GM19240 (cell line): ENCODE results near the gene TM9SF2.
"Not testable (repeated sequence)": the region's sequence is repeated elsewhere in the genome, so short reads cannot be mapped to it uniquely, and the experiment has no call there.

Experiments
- DNase-seq: peaks from one replicate; pipeline ENCODE4 v3.0.0; 2011; ENCODE audit warnings: low spot score; ENCODE audit not compliant: insufficient read length

TM9SF2 gene

DNA sequence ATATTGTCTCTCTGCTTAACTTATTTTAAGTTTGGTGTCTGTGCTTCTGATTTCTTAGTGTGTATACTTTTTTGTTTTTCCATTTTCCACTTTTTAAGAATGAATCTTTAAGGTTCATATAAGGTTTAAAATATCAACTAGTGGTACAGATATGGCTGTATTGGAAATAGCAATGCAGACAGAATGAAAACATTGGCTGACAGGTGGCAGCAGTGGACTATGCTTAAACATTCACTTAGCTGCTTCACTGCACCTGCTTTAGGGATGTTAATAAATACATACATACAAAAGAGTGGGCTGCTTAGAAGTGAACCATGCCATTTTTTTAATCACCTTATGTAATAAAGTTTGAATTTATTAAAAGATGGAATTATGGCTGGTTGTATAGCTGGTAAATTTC lies 27.3 kb downstream of the TM9SF2 start:
- DNase-seq, result no peak

DNA sequence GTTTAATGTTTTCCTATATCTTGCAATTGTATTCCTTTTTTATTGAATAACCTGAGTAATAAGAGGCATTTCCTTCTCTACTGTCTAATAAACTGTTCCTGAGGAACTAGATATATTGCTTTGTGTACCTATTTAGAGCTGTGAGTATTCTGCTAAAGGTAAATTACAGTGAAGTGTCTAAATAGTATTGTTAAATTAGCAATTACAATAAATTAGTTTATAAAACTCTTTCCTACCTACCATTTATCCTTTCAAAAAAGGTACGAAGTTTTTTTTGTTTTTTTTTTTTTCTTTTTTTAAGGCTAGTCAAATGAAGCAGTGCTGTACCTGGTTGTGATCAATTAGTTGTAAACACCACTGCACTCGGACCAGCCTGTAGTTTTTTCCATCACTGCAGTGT lies 34.8 kb downstream of the TM9SF2 start:
- no peak for DNase-seq

DNA sequence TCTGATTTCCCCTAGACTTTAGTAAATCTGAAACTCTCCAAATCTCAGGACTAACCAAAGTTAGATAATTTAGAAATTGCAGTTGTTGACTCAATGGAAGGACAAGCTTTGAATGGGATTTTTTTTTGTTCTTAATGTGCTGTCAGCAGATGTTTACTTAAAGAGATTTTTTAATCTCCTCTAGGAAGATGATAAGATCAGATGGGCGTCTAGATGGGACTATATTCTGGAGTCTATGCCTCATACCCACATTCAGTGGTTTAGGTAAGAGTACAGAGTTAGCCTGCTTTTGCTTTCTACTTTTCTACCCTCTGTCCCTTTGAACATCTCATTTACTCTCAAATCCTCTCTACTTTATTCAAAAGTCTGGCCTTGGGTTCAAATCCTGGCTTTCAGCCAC lies 39.3 kb downstream of the TM9SF2 start:
- DNase-seq, result no peak

DNA sequence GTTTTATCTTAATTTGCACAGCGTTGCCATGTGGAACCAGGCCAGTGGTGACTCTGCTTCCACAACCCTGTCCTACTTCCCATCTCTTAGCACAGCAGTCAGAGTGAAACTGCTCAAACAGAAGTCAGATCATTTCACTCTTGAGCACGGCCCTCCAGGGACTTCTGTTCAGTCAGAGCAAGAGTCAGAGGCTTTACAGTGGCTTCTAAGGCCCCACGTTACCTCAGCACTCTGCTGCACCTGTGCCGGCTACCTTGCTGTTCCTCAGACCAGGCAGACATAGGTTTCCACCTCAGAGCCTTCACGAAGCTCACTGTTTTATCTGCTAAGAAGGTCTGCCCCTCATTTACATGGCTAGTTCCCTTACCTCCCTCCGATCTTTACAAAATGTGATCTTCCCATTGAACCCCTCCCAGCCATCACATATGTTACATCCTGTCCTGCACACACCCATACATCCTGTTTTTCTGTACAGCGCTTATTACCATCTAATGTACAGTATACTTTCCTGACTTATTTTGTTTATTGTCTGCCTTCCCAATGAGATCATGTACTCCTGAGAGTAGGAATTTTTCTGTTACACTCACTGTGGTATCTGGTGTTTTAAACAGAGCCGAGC lies 41.6 kb downstream of the TM9SF2 start:
- peak; percentile 43 for DNase-seq

DNA sequence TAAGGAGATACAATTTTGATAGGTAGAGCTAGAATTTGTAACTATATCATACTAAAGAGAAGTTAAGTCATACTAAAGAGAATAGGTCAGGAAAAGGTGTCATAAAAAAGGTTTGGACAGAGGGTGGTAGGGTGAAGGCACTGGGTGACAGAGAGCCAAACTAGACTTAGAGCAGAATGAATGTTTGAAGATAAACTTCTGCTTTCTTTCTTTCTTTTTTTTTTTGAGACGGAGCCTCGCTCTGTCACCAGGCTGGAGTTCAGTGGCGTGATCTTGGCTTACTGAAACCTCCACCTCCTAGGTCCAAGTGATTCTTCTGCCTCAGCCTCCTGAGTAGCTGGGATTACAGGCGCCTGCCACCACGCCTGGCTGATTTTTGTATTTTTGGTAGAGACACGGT lies 44.1 kb downstream of the TM9SF2 start:
- DNase-seq, result no peak

DNA sequence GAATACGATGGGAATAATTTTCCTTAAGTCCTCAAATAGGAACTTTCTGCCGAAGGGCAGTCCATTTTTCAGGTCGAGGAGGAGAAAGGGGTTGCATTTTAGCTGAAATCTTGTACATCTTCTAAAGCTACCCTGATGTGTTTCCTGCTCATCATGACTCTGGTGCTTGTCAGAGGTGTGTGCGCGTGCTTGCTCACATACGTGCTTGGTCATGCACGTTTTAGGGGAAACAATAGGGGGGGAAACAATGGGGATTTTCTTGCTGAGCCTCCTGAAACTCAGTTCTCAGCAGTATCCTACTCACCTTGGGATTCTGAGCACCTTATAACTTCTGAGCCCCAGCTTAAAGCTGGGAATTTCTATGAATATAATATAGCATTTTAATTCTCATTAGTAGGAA lies 44.7 kb downstream of the TM9SF2 start:
- DNase-seq, result no peak

DNA sequence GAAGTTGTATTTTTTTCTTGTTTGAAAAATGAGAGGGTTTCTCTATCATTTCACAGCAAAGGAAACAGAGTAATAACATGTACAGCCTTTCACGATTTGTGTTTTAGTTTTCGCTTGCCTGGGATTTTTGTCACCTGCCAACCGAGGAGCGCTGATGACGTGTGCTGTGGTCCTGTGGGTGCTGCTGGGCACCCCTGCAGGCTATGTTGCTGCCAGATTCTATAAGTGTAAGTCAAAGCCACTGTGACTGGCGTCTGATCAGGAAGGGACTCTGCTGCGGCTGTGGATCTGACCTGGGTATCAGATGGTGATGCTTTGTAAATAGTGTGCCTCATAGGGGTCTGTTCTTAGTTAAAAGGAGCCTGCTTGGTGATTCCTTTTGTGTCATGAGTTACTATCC lies 45.6 kb downstream of the TM9SF2 start:
- no peak for DNase-seq

DNA sequence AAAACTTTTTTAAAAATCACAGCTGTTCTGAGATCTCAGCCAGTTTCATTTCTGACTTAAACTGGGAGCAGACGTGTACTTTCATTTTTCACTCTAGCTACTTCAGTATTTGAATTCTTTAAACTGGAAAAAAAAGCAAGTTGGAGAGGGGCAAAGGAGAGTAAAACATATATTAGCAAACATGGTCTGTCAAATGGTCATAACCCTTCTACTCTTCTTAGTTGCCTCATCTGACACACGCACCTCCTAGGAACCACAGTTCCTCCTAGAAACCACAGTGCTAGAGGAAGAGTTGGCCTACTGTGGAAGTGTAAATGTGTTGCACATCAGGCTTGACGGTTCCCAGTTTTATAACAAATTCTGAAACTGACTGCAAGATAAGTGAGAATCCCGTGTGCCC lies 47.2 kb downstream of the TM9SF2 start:
- DNase-seq, result no peak

DNA sequence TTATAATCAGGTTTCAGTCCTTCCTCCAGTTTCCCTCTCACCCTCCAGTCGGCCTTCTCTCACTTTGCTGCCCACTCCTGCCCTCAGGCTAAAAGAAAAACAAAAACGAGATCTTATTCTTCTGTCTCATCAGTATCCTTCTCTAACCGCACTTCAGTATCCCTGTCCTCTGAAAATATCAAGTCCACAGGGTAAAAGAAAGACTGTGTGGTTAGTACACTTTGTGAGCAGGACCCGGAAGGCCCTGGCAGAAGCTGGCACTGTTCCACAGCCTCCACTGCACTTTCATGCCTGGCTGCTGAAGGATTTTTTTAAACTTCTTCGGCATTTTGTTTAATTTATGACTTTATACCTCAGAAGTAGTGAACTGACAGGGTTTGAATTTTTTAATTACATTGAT lies 51.8 kb downstream of the TM9SF2 start:
- no peak for DNase-seq

DNA sequence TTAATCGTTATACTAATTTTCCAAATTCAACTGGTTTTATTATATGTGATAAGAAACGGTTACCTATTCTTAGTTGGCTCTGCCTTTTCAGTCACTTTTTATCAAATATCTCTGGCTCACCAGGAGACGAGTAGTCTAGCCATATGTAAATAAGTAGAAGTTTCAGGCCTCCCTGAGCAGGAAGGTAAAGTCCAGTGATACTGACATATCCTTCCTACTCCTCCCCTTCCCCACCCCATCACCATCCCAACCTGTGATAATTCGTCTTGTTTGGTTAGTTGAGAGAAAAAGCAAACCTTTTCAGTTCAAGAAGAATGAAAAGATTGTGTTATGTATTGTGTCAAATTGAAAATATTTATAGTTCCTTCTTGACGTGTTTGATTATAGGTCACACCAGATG lies 53.9 kb downstream of the TM9SF2 start:
- DNase-seq, result no peak

DNA sequence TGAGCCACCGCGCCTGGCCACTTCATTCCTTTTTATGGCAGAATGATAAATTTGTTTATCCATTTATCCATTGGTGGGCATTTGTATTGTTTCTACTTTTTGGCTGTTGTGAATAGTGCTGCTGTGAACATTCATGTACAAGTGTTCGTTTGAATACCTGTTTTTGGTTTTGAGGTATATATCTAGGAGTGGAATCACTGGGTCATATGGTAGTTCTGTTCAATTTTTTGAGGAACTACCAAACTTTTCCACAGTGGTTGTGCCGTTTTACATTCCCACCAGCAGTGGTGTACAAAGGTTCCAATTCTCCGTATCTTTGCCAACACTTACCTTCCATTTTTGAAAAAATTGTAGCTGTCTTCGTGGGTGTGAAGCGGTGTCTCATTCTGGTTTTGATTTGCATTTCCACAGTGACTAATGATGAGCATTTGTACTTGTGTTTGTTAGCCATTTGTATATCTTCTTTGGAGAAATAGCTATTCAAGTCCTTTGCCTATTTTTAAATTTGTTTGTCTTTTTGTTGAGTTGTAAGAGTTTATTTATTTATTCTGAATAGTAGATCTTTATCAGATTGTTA lies 55.7 kb downstream of the TM9SF2 start:
- DNase-seq, result no peak

DNA sequence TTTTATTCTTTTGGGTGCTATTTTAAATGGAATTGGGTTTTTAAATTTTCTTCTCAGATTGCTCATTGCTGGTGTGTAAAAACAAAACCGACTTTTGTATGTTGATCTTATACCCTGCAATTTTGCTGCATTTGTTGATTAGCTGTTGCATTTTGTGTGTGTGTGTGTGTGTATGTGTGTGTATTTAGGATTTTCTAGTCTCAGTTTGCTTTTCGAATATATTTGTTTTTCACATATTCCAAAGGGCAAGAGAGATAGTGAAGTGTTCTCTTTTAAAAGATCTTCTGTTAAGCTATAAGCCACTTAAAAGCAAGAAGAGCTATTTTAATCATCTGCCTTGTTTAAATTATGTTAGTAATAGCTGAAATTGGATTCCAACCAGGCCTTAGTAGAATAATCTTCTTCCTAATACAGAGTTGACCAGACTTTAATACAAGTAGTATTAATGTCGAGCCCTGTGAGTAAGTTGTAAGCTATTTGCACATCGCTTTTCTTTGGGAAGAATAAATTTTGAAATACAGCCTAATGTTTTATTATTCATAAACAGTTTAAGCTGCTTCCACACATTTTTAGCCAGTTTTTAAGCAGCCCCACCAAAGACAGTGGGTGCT lies 57.4 kb downstream of the TM9SF2 start:
- no peak for DNase-seq

DNA sequence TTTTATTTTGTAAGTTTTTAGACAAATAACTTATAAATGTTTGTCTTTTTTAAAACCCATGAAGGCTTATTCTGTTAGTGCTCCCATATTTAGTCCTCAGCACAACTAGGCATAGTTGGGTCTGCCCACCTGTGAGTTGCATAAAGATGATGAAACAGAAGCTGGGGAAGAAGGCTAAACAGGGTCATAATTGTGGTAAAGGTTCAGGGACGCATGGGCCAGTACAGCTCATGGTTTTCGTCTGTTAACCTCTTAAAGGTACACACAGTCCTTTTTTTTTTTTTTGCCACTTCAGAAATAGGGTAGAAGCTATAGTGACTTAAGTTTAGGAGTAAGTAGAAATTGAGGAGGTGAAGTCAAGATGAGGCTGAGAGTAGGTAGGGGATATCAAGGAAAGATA lies 58.3 kb downstream of the TM9SF2 start:
- DNase-seq, result no peak

DNA sequence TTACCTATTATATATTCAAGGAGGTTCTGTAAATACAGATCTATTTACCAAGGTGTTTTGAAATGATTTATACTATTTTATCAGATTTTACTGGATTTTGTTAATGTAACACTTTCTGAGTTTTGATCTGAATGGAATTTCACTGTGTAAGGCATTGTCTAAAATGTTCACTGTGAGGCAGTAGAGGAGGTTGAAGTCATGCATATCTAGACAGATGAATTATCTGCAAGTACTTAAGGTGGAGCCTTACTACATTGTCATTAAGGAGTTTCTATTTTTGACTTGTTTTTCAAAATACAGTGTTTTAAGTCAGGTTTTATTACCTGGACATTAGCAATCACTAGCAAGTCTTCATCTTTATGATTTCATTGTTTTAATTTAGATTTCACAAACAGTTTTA lies 62.1 kb downstream of the TM9SF2 start:
- DNase-seq, result no peak

DNA sequence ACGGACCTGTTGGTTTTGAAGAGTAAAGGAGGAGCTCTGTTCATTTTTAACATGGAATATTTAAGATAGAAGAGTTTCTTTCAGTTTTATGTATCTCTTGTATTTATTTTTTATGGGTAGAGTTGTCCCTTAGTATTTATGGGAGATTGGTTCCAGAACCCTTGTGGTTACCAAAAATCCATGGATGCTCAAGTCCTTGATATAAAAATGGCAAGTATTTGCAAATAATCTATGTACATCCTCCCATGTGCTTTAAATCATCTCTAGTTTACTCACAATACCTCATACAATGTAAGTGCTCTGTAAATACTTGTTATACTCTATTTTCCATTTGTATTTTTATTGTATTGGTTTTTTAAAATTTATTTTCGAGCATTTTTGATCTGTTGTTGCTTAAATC lies 63.1 kb downstream of the TM9SF2 start:
- no peak for DNase-seq

DNA sequence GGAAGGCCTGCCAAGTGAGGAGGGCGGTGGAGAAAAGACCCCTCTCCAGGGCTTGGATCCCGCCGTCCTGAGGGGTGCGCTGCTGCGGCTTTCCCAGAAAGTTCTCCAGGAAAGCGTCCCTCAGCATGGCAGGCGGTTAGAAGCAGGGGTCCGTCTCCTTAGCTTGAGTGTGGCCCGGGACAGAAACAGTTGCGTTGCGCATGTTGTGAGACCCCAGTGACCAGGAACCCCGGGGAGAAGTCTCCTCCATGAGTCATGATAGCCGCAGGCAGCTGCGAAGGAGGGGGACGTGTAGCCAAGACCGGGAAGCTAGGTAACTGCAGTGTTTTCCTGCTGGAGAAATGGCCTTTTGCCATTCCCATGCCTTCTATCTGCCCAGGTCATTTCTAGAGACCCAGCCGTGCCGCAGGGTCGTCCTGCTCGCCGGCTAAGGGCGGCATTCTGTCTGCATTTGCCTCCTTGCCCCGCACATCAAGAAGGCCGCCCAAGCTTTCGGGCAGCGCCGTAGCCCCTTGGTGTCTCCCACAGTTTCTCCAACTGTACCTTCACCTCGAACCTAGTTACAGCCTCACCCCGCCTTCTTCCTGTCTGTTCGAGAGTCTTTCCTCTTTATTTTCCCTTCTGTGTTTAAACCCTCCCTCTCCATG lies 64.3 kb downstream of the TM9SF2 start:
- DNase-seq, result no peak

DNA sequence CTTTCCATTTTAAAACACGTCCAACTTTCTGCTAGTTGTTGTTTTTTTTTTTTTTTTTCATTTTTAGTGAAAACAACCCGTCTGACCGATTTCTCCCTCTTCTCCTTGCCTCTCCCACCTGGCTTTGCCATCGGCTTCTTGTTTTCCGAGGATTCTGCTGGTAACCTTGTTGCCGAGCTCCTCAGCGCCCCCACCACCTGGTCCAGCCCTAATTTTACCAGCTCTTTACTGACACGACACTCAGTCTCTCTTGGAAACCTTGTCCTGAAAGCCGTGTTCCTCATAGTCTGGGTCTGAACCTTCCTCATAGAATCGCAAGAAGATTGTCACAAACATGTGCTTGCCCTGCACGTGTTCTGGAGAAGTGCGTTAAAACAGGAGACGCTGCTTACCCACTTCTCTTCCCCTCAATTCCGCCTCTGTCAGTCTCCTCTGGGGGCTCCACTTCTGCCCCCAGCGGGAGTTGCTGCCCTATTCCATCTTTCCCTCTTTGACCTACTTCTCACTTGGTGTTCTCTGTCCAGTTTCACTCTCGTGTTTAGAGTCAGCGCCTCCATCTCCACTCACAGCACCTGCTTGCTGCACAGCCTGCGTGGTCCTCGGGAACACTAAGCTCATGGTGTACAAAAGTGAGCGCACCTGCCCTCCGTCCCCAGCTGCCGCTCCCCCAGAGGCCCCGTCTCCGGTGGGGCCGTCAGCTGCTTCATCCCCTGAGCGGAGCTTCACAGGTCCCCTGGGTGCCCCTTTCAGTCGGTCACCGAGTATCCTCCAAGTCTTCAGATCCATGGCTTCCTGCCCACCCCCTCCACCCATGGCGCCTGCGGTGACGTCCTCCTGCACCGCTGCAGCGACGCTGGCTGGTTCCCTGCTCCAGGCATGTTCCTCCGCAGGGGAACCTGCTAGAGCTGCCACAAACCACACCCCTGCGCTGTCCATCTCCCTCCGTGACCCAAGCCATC lies 65.1 kb downstream of the TM9SF2 start:
- no peak for DNase-seq

DNA sequence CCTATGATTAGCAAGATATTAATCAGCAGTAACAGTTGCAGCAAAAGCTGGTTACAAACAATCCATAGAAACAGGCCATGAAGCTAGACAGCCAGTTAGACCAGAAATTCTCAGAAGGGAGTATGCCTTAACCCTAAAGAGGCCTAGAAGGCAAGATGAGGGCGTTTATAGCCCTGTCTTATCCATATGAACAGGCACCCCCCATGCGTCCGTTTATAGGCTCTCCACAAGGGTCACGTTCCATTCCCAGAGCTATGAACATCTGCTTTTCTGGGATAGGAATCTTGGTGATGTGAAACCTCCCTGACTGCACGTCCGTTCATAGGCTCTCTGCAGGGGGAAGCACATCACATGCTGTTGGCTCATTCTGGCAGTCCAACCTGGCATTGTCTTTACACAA lies 67.6 kb downstream of the TM9SF2 start:
- not testable (repeated sequence) for DNase-seq

DNA sequence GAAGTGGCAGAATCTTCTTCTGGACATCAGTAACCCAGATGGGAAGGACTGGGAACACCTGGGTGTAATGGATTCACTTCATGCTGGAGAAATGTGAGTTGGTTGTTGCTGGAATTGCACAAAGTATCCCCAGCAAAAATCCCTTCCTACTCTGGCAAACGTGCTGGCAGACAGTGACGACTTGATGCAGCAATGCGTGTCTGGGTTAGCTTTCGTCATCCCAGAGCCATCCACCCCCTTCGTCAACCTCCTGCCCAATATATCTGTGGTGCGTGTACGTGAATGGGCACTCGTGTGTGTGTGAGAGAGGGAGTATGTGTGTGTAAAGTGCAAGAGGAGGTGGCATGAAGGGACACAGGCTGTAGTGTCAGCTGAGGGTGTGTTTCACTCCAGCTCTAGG lies 70.9 kb downstream of the TM9SF2 start:
- no peak for DNase-seq

DNA sequence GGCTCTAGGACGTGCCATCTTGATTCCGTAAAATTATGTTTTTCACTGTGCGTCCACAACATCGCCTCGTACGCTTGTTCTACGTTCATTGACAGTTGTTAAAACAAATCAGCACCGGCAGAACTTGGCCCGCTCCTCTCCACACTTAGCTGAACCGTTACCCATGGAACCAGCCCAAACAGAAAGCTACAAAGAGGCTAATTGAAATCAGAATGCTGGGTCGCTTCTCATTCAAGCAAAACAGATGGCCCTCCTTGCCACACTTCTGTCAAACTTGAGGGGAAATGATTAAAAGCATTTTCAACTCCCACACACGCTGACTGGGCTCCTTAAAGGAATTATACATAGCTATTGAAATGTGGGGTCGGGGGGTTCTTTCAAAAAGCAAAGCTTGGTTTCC lies 71.6 kb downstream of the TM9SF2 start:
- DNase-seq, result no peak

DNA sequence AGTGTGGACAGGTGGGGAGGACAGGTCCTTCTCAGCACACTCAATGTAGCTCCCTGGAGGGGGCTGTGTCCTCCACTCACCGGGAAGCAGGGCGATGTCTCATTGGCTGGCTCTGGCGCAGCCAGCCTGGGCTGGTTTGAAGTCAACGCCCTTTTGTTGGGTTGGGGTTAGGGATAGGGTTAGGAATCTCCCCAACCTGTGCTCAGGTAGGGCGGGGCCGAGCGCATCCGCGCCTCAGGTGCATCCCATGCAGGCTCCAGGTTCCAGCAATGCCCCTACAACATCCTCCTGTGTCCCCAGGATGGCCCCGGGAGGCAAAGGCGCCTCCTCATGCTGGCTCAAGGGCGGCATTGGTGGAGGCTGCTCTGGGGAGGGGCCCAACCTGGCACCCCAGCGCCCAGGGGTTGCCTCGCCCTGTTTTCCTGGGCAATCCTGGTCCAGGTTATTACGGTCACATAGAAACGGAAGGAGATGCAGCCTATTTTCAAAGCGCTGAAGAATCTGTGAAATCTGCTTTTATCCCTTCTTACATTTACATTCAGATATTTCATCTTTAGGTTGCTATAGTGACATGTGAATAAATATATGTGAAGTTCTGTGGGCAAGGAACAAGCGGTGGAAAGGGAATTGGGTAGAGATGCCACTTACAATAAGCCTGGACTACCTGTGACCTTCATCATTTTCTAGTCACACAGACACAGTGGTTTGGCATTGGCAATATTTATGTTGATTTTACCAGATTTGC lies 74.3 kb downstream of the TM9SF2 start:
- DNase-seq, result no peak
